Body of pancreas (tissue), 4 donors: ENCODE results near the gene PRPF31.

Experiments used
- POLR2A ChIP-seq, 3 donors: fragments of 450-650 bp; IDR thresholded peaks; one replicate each; pipeline ENCODE4 v1.6.1; 2016; ENCODE audit warnings: antibody characterized with exemption in 3 of 3, mild to moderate bottlenecking in 2 of 3
- TF ChIP-seq, protein P1 (sequence below), 7 experiments: fragments of 450-650 bp in 4 of 7; fragments of 200-600 bp in 3 of 7; sonication (generic) in 3 of 7; IDR thresholded peaks; one replicate each; pipeline ENCODE4 v1.5.1; 2016 to 2019; ENCODE audit warnings: antibody characterized with exemption in 7 of 7

DNA sequence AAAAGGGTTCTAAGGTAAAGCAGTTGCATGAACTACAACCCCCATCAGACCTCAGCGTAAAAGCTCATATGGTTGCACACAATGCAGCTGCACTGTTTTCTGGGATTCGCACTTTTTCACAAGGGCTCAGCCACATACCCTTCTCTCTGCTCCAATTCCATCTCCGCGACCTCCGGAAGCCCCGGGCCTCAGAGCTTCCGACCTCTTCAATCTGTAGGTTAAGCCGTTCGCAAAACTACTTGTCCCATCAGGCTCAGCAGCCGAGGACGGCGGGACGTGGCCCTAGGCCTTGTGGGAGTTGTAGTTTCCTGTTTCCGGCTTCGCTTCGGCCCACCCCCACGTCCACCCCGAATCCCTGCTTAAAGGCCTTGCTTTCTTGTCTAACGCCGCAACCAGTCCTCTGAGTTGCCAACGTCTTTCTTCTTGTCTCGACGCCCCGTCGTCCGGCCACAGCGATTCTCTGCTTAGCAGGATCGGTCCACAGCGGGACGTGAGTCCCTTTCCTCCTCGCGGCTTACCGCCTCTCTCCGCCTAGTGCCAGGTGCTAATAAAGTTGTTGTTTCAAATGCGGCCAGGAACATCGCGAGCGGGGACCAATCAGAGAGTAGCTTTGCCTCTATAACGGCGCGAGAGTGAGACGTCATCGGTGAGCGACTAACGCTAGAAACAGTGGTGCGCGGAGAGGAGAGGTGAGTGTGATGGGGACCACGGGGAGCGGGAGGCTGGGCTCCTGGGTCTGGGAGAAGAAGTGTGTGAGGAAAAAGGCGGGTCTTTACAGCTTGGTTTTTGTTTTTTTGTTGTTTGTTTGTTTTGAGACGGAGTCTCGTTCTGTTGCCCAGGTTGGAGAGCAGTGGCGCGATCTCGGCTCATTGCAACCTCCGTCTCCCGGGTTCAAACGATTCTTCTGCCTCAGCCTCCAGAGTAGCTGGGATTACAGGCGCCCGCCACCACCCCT is at the start of gene PRPF31, which contains the start of gene TFPT:
- TF ChIP-seq POLR2A (IDR thresholded peaks at IDR 0.05), result peak in 2 of 3 donors; percentile 80 to 82
- TF ChIP-seq, protein P1, sequence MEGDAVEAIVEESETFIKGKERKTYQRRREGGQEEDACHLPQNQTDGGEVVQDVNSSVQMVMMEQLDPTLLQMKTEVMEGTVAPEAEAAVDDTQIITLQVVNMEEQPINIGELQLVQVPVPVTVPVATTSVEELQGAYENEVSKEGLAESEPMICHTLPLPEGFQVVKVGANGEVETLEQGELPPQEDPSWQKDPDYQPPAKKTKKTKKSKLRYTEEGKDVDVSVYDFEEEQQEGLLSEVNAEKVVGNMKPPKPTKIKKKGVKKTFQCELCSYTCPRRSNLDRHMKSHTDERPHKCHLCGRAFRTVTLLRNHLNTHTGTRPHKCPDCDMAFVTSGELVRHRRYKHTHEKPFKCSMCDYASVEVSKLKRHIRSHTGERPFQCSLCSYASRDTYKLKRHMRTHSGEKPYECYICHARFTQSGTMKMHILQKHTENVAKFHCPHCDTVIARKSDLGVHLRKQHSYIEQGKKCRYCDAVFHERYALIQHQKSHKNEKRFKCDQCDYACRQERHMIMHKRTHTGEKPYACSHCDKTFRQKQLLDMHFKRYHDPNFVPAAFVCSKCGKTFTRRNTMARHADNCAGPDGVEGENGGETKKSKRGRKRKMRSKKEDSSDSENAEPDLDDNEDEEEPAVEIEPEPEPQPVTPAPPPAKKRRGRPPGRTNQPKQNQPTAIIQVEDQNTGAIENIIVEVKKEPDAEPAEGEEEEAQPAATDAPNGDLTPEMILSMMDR (IDR thresholded peaks at IDR 0.05), result peak in 2 of 7 experiments; percentile 13 to 20
